Mammary microvascular endothelial cell (primary cell): Measurements from ENCODE around the gene SLC27A2. TPM values are rescaled to one million over a fixed set of nuclear protein-coding genes. Genes with fewer than 3 reads are reported as not detected.

ENCODE experiments used
- total RNA-seq: library from RNA; depleted of rRNA; stranded (reverse); fragments of >200 nt; gene quantifications from 2 replicates; pipeline ENCODE4 v1.2.3, GENCODE V29; 2015

The SLC27A2 gene
- 0.34 and 1.2 TPM in 2 replicates for total RNA-seq

DNA sequence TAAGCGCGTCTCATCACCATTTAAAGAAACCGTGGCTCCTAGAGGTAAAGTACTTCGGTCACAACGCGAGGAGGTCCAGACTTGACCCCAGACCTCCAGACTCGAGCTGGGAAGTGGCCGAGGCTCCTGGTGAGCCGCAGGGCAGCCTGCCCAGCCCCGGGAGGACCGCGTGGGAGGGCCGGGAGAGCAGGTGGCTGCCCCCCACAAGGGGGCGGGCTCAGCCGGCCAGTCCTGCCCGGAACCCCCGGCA, at the start of gene SLC27A2:
Gene SLC27A2, plus strand, starts transcription at position 228 of the 250 bp plus-strand sequence. CDS start 232 bp downstream, outside the sequence.

DNA sequence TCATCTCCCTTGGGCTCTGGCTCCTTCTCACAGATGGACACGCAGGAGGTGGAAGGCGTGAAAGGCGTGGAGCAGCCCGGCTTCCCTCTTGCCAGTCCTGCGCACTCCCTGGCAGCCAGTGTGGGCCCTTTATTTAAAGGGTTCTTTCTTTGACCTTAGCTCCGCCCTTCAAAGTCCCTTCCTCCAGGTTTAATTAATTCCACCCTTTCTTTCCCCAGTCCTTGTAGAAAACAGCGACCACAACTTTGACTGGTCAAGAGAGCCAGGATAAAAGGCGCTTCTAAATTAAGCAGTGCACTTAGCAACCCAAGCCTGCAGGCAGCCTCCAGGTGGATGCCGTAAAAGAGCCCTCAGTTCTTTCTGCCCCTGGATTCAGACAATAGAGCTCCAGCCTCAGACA, 83.6 kb downstream of the SLC27A2 start, which contains the start of gene HDC:
Gene HDC, minus strand, starts transcription at position 107 of the 400 bp plus-strand sequence. Its CDS starts 103 bp downstream, at position 4.

Other genes starting within 250 kb of the SLC27A2 start
- gene ATP8B4, start 63.0 kb upstream of the SLC27A2 start, total RNA-seq, result under 0.01 TPM in 1 of 2 replicates, not detected in the other
- gene HDC, start 83.5 kb downstream of the SLC27A2 start, total RNA-seq, result not detected in 2 replicates
- 42.9 and 43.2 TPM in 2 replicates for gene GABPB1, start 173.0 kb downstream of the SLC27A2 start, total RNA-seq
- 47.4 and 56.5 TPM in 2 replicates for gene USP8, start 242.2 kb downstream of the SLC27A2 start, total RNA-seq